ENCODE measurements around the gene ETS1.
A peak's percentile ranks its signal among the peaks of the same experiment; 100 is the strongest.

GRCh38 chr11:128587415-128587814 lies at the start of gene ETS1:
- peak in 1 of 2 donors; percentile 36 for TF ChIP-seq POLR2AphosphoS5 (IDR thresholded peaks at IDR 0.05)
- TF ChIP-seq, protein P1, sequence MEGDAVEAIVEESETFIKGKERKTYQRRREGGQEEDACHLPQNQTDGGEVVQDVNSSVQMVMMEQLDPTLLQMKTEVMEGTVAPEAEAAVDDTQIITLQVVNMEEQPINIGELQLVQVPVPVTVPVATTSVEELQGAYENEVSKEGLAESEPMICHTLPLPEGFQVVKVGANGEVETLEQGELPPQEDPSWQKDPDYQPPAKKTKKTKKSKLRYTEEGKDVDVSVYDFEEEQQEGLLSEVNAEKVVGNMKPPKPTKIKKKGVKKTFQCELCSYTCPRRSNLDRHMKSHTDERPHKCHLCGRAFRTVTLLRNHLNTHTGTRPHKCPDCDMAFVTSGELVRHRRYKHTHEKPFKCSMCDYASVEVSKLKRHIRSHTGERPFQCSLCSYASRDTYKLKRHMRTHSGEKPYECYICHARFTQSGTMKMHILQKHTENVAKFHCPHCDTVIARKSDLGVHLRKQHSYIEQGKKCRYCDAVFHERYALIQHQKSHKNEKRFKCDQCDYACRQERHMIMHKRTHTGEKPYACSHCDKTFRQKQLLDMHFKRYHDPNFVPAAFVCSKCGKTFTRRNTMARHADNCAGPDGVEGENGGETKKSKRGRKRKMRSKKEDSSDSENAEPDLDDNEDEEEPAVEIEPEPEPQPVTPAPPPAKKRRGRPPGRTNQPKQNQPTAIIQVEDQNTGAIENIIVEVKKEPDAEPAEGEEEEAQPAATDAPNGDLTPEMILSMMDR (IDR thresholded peaks at IDR 0.05), result no peak
- no peak for TF ChIP-seq POLR2A (IDR thresholded peaks at IDR 0.05; ENCODE audit: low read depth)
- TF ChIP-seq EP300 (IDR thresholded peaks at IDR 0.05), result no peak
